ENCODE data around the gene L3HYPDH. TPM values are rescaled to one million over a fixed set of nuclear protein-coding genes. Genes with fewer than 3 reads are reported as not detected.

L3HYPDH gene
- total RNA-seq (2022; extraction: Qiagen RNA extraction) = 35.2 to 46.8 TPM (median 40.1 TPM) in 5 replicates

GRCh38 chr14:59483819-59484638, at the start of gene L3HYPDH, which contains the start of gene JKAMP:
TSS of gene L3HYPDH (minus strand) at chr14:59484408. CDS start at chr14:59484316, 92 bp downstream.
TSS of gene JKAMP (plus strand) at chr14:59484517. CDS start at chr14:59484590, 73 bp downstream.

DNA sequence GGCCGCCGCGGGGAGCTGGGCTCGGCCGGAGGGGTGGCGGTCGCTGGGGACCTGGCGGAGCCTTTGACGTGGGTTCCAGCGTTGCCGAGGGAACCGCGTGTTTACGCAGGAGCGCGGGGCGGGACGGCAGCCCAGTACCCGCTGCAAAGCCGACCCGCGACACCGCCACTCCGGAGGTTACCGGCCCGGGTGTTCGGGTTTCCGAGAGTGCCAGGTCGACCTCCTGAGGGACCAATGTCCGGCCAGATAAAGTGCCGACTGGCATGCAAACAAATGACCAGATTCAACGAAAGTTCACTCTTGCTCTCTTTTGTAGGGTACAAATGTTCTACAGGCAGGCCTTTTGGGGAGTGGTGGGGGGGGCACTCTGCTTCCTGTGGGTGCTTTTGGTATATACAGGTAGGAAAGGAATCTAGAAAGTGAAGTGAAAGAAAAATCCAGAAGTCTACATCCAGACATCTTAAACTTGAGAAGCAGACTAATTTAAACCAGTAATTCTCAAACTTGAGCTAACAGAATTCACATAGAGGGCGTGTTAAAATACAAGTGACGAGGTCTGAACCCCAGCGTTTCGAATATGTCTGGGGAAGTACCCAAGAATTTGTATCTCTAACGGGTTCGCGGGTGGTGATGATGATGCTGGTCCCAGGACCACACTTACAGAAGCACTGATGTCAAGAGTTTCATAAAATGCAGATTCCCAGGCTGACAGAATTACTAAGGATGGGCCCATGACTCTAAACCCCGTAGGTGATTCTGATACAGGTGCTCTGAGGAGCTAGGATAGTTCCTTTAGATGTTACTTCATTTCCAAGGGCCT, 18.7 kb downstream of the L3HYPDH start, which contains the start of gene GPR135:
Gene GPR135, minus strand, starts transcription at position 65 of the 820 bp plus-strand sequence. CDS start 154 bp downstream, outside the sequence.

Other genes with a start within 250 kb of the L3HYPDH start
- 0.70 to 1.3 TPM (median 1.0 TPM) in 5 replicates for gene GPR135, start 19.0 kb downstream of the L3HYPDH start, total RNA-seq (2022; extraction: Qiagen RNA extraction)
- gene JKAMP, start 109 bp upstream of the L3HYPDH start, total RNA-seq (2022; extraction: Qiagen RNA extraction) = 64.5 to 84.6 TPM (median 69.2 TPM) in 5 replicates
- gene CCDC175, start 92.4 kb upstream of the L3HYPDH start, total RNA-seq (2022; extraction: Qiagen RNA extraction) = not detected in 5 replicates